OCI-LY3 (cell line): ENCODE data around the gene C9orf50.

Experiments
- EZH2phosphoT487 ChIP-seq: fragments of 200-600 bp; shearing (Covaris generic); IDR thresholded peaks from 2 replicates; pipeline ENCODE4 v1.6.1; 2018; ENCODE audit warnings: antibody characterized with exemption, mixed run types, low read depth
- TF ChIP-seq, protein P1 (sequence below): fragments of 200-600, 300-600 bp; sonication (generic); IDR thresholded peaks from 2 replicates; pipeline ENCODE4 v1.5.1; 2014; ENCODE audit warnings: antibody characterized with exemption, low read length, low read depth

DNA sequence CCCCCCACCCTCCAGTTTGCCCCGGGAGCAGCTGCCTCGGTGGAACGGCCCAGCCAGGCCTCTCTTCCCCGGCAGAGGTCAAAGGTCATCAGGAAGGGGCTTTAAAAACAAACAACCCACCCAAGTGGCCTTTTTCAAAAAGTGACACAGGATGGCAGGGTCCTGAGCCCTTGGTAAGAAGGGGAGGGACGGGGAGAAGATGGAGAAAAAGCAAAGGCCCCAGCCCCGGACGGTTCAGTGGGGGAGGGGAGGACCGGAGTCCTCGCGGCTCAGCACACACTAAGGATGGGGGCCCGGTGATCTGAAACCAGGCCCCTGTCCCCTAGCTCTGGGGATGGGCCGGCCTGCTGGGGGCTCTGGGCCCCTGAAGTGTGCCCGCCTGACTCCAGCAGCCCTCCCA lies 45.7 kb upstream of the C9orf50 start:
- TF ChIP-seq, protein P1, sequence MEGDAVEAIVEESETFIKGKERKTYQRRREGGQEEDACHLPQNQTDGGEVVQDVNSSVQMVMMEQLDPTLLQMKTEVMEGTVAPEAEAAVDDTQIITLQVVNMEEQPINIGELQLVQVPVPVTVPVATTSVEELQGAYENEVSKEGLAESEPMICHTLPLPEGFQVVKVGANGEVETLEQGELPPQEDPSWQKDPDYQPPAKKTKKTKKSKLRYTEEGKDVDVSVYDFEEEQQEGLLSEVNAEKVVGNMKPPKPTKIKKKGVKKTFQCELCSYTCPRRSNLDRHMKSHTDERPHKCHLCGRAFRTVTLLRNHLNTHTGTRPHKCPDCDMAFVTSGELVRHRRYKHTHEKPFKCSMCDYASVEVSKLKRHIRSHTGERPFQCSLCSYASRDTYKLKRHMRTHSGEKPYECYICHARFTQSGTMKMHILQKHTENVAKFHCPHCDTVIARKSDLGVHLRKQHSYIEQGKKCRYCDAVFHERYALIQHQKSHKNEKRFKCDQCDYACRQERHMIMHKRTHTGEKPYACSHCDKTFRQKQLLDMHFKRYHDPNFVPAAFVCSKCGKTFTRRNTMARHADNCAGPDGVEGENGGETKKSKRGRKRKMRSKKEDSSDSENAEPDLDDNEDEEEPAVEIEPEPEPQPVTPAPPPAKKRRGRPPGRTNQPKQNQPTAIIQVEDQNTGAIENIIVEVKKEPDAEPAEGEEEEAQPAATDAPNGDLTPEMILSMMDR: no peak
- no peak for TF ChIP-seq EZH2phosphoT487
